GM10248 (cell line): ENCODE measurements around the gene PRDX2.

ENCODE experiments used
- CTCF ChIA-PET: fragments of 300-600 bp; sonication (Branson Sonifier 250); formaldehyde crosslinking; extraction: SDS; loops from one replicate; lab custom pipeline; 2021; ENCODE audit warnings: antibody characterized with exemption; lab: Yijun Ruan, JAX
- POLR2A ChIA-PET: fragments of 350-650 bp; sonication (Branson Sonifier 250); formaldehyde crosslinking; extraction: SDS; loops from one replicate; lab custom pipeline; 2020; ENCODE audit warnings: antibody characterized with exemption; lab: Yijun Ruan, JAX
- DNase-seq: peaks from one replicate; pipeline ENCODE4 v3.0.0; 2012; ENCODE audit errors: extremely low spot score
- TF ChIP-seq, protein P1 (sequence below): IDR thresholded peaks from 2 replicates; pipeline ENCODE4 v1.5.1; 2012; ENCODE audit warnings: mild to moderate bottlenecking, low read depth; ENCODE audit errors: extremely low read depth, missing control alignments, control extremely low read depth

PRDX2 gene

DNA sequence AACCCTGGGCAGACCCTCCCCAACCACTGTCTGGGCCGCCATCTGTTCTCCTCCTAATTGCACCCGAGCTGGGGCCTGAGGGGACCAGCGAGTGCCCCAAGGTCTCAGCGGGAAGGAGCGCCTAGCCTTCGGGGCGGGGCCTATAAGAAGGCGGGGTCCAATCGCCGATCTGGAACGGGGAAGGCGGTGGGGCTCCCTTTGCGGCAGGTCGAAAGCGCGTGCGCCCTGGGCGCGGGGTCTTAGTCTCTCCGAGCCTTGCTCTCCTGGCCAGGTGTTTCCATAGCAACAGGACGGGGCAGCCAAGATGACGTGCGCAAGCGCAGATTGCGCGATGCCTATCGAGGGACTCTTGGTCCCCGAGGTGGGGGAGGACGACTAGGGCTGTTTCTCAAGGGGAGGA is 39.5 kb upstream of the PRDX2 start:
- no peak for DNase-seq
- TF ChIP-seq, protein P1, sequence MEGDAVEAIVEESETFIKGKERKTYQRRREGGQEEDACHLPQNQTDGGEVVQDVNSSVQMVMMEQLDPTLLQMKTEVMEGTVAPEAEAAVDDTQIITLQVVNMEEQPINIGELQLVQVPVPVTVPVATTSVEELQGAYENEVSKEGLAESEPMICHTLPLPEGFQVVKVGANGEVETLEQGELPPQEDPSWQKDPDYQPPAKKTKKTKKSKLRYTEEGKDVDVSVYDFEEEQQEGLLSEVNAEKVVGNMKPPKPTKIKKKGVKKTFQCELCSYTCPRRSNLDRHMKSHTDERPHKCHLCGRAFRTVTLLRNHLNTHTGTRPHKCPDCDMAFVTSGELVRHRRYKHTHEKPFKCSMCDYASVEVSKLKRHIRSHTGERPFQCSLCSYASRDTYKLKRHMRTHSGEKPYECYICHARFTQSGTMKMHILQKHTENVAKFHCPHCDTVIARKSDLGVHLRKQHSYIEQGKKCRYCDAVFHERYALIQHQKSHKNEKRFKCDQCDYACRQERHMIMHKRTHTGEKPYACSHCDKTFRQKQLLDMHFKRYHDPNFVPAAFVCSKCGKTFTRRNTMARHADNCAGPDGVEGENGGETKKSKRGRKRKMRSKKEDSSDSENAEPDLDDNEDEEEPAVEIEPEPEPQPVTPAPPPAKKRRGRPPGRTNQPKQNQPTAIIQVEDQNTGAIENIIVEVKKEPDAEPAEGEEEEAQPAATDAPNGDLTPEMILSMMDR, result no peak
- ChIA-PET CTCF (interaction anchor here (1.9 kb wide), 1 partner anchor 81 kb away, joined by 4 read pairs; no protein-coding TSS in a partner anchor), POLR2A (interaction anchor here (0.6 kb wide), 1 partner anchor 704 kb away, joined by 3 read pairs; no protein-coding TSS in a partner anchor)

DNA sequence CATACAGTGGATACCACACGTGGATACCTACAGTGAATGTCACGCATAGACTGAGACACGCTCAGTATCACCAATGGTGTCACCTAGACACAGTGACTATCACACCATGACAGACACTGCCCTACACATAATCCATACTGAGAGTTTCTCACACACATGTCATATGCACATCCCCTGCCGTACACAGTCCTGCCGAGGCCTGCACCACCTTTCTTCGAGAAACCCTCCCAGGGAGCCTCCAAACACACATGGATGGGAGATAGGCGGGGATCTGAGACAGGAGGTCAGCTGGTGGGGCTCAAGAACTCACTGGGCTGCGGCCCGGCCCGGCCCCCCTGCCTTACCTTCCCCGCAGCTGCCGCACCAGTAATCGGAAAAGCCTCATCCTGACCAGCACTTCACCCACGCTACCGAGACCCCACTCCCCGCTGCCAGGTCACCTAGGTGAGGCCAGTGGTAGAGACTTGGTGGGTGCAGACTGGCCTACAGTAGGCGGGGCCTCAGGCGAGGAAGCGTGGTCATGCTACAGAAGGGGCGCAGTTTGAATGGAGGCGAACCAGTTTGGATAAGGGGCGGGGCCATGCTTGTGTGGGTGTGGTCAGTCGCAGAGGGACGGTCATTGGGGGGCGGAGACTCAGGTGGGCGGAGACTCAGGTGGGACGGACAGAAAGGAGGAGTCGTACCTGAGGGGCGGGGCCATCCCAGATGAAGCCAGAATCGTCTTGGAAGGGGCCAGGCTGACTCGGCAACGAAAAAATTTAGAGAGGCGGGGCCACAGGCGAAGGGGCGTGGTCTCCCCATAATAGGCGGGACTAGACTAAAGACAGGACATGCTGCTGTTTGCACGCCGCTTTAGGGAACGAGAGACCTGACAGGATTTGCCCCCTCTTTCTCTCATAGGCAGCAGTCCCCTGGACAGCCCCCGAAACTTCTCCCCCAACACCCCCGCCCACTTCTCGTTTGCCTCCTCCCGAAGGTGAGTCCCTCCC is 38.8 kb upstream of the PRDX2 start:
- TF ChIP-seq, protein P1, result no peak
- ChIA-PET CTCF (interaction anchor here (1.9 kb wide), 1 partner anchor 80 kb away, joined by 4 read pairs; no protein-coding TSS in a partner anchor), POLR2A (interaction anchor here (0.6 kb wide), 1 partner anchor 703 kb away, joined by 3 read pairs; no protein-coding TSS in a partner anchor)
- DNase-seq, result peak; percentile 69

DNA sequence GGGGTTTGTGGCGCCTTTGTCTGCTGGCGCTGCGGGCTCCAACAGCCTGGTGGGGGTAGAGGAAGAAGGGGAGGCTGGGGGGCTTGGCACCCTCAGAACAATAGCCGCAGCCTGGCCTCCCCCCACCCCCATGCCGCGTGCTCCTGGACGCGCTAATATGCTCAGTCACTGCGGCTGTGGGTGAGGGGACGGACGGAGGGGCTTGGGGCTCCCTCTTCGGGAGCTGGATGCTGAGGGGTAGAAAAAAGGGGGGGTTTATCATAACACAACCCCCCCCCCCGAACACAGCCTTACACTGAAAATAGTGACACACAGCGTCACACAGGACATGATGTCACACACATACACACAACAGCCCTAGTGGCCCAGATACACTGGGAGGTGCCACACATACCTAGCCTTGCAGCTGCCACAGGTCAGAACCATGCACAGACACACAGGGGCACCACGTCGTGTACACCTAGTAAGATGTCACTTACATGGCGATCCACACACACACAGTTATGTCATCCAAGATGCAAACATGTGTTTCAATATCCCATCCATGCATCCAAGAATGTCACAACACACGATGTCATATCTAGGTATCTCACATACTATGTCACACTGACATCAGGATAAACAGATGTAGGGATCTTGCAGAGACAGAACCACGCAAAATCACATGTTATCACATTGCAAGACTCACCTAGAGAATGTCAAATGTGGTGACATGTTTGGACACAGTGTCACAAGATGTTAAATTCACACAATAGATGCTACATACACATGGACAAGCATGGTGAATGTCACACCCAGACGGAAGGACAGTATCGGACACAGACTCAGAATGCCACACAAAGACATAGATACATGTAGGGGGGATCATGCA is 37.5 kb upstream of the PRDX2 start:
- CTCF ChIA-PET, result interaction anchor here (0.6 to 1.3 kb wide), 6 partner anchors 9 to 81 kb away, joined by 3 to 7 read pairs (median 4); no protein-coding TSS in a partner anchor
- POLR2A ChIA-PET, result no interaction called here
- TF ChIP-seq, protein P1, result no peak
- no peak for DNase-seq

DNA sequence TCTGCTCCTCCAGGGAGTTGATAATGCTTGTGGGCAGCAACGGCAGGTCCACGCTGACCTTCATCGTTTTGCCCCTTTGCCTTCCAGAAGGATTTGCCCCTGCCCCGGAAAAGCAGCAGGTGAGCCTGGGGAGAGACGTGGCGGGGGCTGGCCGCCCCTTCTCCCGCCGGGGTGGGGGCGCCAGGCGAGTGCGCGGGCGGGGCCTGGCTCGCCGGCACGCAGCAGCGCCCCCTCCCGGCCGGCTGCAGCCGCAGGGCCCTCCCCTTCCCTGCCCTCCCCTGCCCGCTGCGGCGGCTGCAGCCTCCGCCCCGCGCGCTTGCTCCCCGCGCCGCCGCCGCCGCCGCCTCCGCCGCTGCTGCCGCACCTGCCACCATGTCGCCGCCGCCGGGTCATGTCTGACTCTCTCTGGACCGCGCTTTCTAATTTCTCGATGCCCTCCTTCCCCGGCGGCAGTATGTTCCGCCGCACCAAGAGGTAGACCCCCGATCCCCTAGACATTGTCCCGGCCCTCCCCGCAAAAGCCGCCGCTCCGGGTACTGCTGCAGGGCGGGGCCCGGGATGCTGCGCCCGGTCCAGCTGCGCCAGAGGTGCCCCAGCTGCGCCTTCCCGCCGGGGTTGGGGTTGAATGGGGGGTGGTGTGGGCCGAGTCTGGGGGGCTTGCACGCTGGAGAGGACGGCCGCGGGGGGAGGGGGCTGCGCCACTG is 36.7 kb upstream of the PRDX2 start, which contains the start of gene MAST1:
MAST1 (plus strand) TSS at position 334 of the 704 bp plus-strand sequence; CDS start at position 392, 58 bp downstream.
- POLR2A ChIA-PET, result no interaction called here
- CTCF ChIA-PET, result interaction anchor here (0.6 to 1.3 kb wide), 6 partner anchors 8 to 81 kb away, joined by 3 to 7 read pairs (median 4); no protein-coding TSS in a partner anchor
- TF ChIP-seq, protein P1, result peak; percentile 81
- DNase-seq, result peak; percentile 86

DNA sequence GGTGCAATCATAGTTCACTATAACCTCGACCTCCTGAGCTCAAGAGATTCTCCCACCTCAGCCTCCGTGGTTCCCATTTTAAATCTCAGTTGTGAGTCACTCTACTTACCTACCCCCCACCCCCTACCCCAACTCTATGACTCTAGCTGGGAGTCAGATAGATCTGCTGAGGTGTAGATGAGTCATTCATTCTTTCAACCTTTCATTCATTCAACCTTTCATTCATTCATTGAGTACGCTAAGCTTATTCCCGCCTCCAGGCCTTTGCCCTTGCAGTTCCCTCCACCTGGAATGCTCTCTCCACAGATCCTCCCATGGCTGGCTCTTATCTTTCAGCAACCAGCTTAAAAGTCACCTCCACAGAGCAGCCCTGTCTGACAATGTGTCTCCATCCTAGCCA is 35.6 kb upstream of the PRDX2 start:
- DNase-seq, result no peak
- TF ChIP-seq, protein P1, result no peak
- POLR2A ChIA-PET, result no interaction called here
- CTCF ChIA-PET, result interaction anchor here (0.6 to 3.9 kb wide), 11 partner anchors 10 to 128 kb away, joined by 3 to 18 read pairs (median 4); partner anchors contain the start of gene DNASE2

DNA sequence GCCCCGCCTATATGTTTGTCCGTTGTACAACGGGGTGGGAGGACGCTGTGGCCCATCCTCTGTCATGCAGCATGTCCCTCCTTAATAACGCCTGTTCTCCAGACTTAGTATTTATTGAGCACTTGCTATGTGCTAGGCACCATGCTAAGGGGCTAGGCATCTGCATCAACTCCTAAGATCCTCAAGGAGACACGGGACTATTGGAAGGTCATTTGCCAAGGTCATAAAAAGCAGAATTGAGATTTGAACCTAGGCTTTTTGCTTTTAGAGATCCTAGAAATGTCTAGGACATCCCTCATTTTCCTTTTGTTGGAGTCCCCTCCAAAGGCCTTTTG is 34.9 kb upstream of the PRDX2 start:
- POLR2A ChIA-PET, result no interaction called here

More for the DNA sequence above, 34.9 kb upstream of the PRDX2 start:
- TF ChIP-seq, protein P1, result no peak
- no peak for DNase-seq
- CTCF ChIA-PET, result interaction anchor here (0.6 to 3.9 kb wide), 7 partner anchors 11 to 129 kb away, joined by 3 to 18 read pairs (median 4); no protein-coding TSS in a partner anchor
